PC-3 (cell line): ENCODE results near the gene PRXL2A. TPM values are rescaled to one million over a fixed set of nuclear protein-coding genes. Genes with fewer than 3 reads are reported as not detected.
"Not testable (repeated sequence)": the region's sequence is repeated elsewhere in the genome, so short reads cannot be mapped to it uniquely, and the experiment has no call there.

Experiments used
- ATAC-seq: fragments of 200-7000 bp; cut with Tn5 transposase; 2 replicates; pipeline ENCODE4 v1.9.1; 2020; ENCODE audit warnings: mild to moderate bottlenecking, moderate library complexity
- BruUV-seq: library from RNA; stranded (reverse); fragments of 400-500 nt; replicated peaks from 2 replicates; lab custom pipeline; 2021; lab: Mats Ljungman, UMichigan
- CTCF ChIA-PET: fragments of 300-600 bp; sonication (Branson Sonifier 250); formaldehyde crosslinking; loops from one replicate; lab custom pipeline; 2022; ENCODE audit warnings: antibody characterized with exemption; lab: Charles Lee
- POLR2A ChIA-PET: fragments of 300-600 bp; sonication (Branson Sonifier 250); formaldehyde crosslinking; loops from one replicate; lab custom pipeline; 2022; ENCODE audit warnings: antibody characterized with exemption; ENCODE audit not compliant: unreplicated experiment; lab: Charles Lee
- DNase-seq: peaks from one replicate; pipeline ENCODE4 v3.0.0-alpha.2; 2015
- H2AFZ ChIP-seq: fragments of 300-600 bp; sonication (generic); 2 replicates; pipeline ENCODE4 v1.6.0; 2016; ENCODE audit warnings: antibody characterized with exemption, low read length
- H3F3A ChIP-seq: fragments of 300-600 bp; sonication (generic); one replicate; pipeline ENCODE4 v1.6.0; 2017; ENCODE audit warnings: antibody characterized with exemption, low read length, control low read depth, mild to moderate bottlenecking; ENCODE audit not compliant: unreplicated experiment
- H3K27ac ChIP-seq: fragments of 300-600 bp; sonication (generic); 2 replicates; pipeline ENCODE4 v1.5.1; 2016; ENCODE audit warnings: mild to moderate bottlenecking, low read length
- H3K27me3 ChIP-seq: fragments of 300-600 bp; sonication (generic); 2 replicates; pipeline ENCODE4 v1.6.1; 2016; ENCODE audit warnings: low read length, mixed read lengths
- H3K36me3 ChIP-seq: fragments of 300-600 bp; sonication (generic); 2 replicates; pipeline ENCODE4 v1.6.1; 2016; ENCODE audit warnings: low read depth, mixed run types, low read length, mixed read lengths
- H3K4me1 ChIP-seq: fragments of 300-600 bp; sonication (generic); 2 replicates; pipeline ENCODE4 v1.5.1; 2016; ENCODE audit warnings: low read length; ENCODE audit not compliant: insufficient read depth
- H3K4me2 ChIP-seq: fragments of 300-600 bp; sonication (generic); 2 replicates; pipeline ENCODE4 v1.6.0; 2016; ENCODE audit warnings: low read length
- H3K4me3 ChIP-seq: fragments of 300-600 bp; sonication (generic); 2 replicates; pipeline ENCODE4 v1.5.1; 2016; ENCODE audit warnings: mild to moderate bottlenecking, low read length, mixed read lengths
- H3K79me2 ChIP-seq: fragments of 300-600 bp; sonication (generic); 2 replicates; pipeline ENCODE4 v1.6.1; 2017; ENCODE audit warnings: low read length, mixed read lengths
- H3K9ac ChIP-seq: fragments of 300-600 bp; sonication (generic); 2 replicates; pipeline ENCODE4 v1.6.0; 2016; ENCODE audit warnings: mild to moderate bottlenecking, low read length
- H3K9me2 ChIP-seq: fragments of 300-600 bp; sonication (generic); replicated peaks from 2 replicates; pipeline ENCODE4 v1.6.1; 2016; ENCODE audit warnings: mixed run types, low read length, mixed read lengths
- H3K9me3 ChIP-seq: fragments of 300-600 bp; sonication (generic); 2 replicates; pipeline ENCODE4 v1.6.1; 2016; ENCODE audit warnings: low read length, mixed read lengths
- H4K20me1 ChIP-seq: fragments of 300-600 bp; sonication (generic); 2 replicates; pipeline ENCODE4 v1.6.1; 2016; ENCODE audit warnings: low read length, mixed read lengths
- CTCF ChIP-seq: fragments of 300-600 bp; sonication (generic); conservative IDR thresholded peaks from 2 replicates; pipeline ENCODE4 v1.5.1; 2017; ENCODE audit warnings: antibody characterized with exemption, low read depth, mild to moderate bottlenecking, low read length
- EZH2 ChIP-seq: fragments of 300-600 bp; sonication (generic); IDR thresholded peaks from one replicate; pipeline ENCODE4 v1.6.1; 2017; ENCODE audit warnings: antibody characterized with exemption, mild to moderate bottlenecking, low read length; ENCODE audit not compliant: unreplicated experiment
- EZH2phosphoT487 ChIP-seq: fragments of 300-600 bp; sonication (generic); IDR thresholded peaks from 2 replicates; pipeline ENCODE4 v1.6.1; 2018; ENCODE audit warnings: mild to moderate bottlenecking, antibody characterized with exemption, low read length, borderline replicate concordance
- intact Hi-C: fragments of 100-400 bp; cut with micrococcal nuclease; formaldehyde crosslinking; loops from 2 replicates; pipeline ENCODE4 v1.9.0; 2023
- total RNA-seq: library from RNA; depleted of rRNA; stranded (reverse); fragments of >200 nt; gene quantifications from 2 replicates; pipeline ENCODE4 v1.2.3, GENCODE V29; 2014

The PRXL2A gene
- total RNA-seq, 1 experiment from 2014 or later: not detected

DNA sequence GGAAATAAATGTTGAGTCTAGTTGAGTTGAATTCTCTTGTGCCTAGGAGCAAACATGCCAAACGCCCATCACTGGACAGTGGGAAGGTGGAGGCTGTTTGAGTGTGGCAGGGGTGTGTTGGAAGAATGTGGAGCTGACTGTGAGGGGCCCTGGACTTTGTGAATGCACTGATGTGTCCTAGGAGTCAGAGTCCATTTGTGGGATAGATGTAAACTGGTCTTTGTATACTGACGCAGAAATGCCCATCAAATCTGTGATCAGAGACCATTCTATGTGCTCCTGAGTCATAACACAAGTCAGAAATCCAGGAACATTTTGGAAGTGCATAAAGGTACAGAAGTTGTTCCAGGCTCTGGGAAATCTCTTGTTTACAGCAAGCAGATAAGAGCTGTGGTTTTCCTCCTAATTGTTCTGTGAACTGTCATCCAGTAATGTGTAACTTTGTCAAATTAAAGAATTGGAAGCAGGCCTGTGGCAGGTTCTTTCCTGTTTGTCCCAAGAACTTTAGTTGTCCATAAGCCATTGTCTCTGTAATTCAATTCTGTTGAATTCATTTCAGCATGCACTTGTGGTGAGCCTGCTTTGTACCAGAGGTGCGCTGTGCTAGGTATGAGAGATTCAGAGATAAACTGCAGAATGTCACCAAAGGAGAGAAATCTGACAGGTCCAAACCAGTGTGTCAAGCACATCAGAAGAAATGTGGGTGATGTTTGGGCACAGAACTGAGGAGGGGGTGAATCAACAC, 7.6 kb downstream of the PRXL2A start:
- no TSS peak for BruUV-seq
- Histone ChIP-seq H3K27ac (no peak overlapping the region), H3K9ac (no peak overlapping the region), H2AFZ (no peak overlapping the region), H3K4me1 (no peaks in the 10 kb centered on the region), H3K36me3 (no peaks in the 10 kb centered on the region), H3K9me2 (no peaks in the 10 kb centered on the region), H3K4me2 (no peak overlapping the region), H3K27me3 (no peaks in the 10 kb centered on the region), H3K4me3 (no peak overlapping the region), H3F3A (no peaks in the 10 kb centered on the region), H3K9me3 (no peaks in the 10 kb centered on the region), H3K79me2 (no peaks in the 10 kb centered on the region), H4K20me1 (no peaks in the 10 kb centered on the region)
- POLR2A ChIA-PET: no interaction called here
- ATAC-seq: no peak
- intact Hi-C loops: no loop called here
- no peak for DNase-seq
- CTCF ChIA-PET: no interaction called here
- no peak for TF ChIP-seq EZH2phosphoT487
- no peak for TF ChIP-seq CTCF
- no peak for TF ChIP-seq EZH2

GRCh38 chr10:80416479-80417098, 8.2 kb downstream of the PRXL2A start:
- ATAC-seq: no peak
- no peaks in the 10 kb centered on the region for H3K27me3 ChIP-seq
- H3F3A ChIP-seq: no peaks in the 10 kb centered on the region
- H3K9me2 ChIP-seq: no peaks in the 10 kb centered on the region
- TF ChIP-seq CTCF: no peak
- TF ChIP-seq EZH2phosphoT487: no peak
- no peak for TF ChIP-seq EZH2
- no peaks in the 10 kb centered on the region for H3K9me3 ChIP-seq
- no peaks in the 10 kb centered on the region for H3K36me3 ChIP-seq
- H2AFZ ChIP-seq: no peak overlapping the region
- no peaks in the 10 kb centered on the region for H3K4me1 ChIP-seq
- H3K4me3 ChIP-seq: no peak overlapping the region
- H3K27ac ChIP-seq: no peak overlapping the region
- no TSS peak for BruUV-seq
- H3K79me2 ChIP-seq: no peaks in the 10 kb centered on the region
- CTCF ChIA-PET: no interaction called here
- POLR2A ChIA-PET: no interaction called here
- no peak overlapping the region for H3K9ac ChIP-seq
- no peak for DNase-seq
- intact Hi-C loops: no loop called here
- H3K4me2 ChIP-seq: no peak overlapping the region
- H4K20me1 ChIP-seq: no peaks in the 10 kb centered on the region

- H3F3A ChIP-seq, H3K79me2 ChIP-seq, H4K20me1 ChIP-seq, DNase-seq, POLR2A ChIA-PET, H3K27ac ChIP-seq, H2AFZ ChIP-seq, H3K9me3 ChIP-seq, H3K27me3 ChIP-seq, intact Hi-C loops, BruUV-seq, H3K4me3 ChIP-seq, H3K9ac ChIP-seq, H3K36me3 ChIP-seq, H3K4me1 ChIP-seq, CTCF ChIA-PET, H3K4me2 ChIP-seq, ATAC-seq, H3K9me2 ChIP-seq: not testable (repeated sequence)
These were observed 8.9 kb downstream of the PRXL2A start for GRCh38 chr10:80417256-80417655.
